OCI-LY1 (cell line): Measurements from ENCODE around the gene LARP4B.

ENCODE experiments used
- H2AFZ ChIP-seq: fragments of 200-600 bp; sonication (generic), shearing (Covaris generic); 2 replicates; pipeline ENCODE4 v1.6.0; 2014; ENCODE audit warnings: antibody characterized with exemption, mild to moderate bottlenecking, low read length
- H3F3A ChIP-seq: fragments of 200-600 bp; sonication (generic), shearing (Covaris generic); 2 replicates; pipeline ENCODE4 v1.6.0; 2014; ENCODE audit warnings: mild to moderate bottlenecking, antibody characterized with exemption, low read length, moderate library complexity; ENCODE audit not compliant: insufficient read depth
- H3K27ac ChIP-seq: fragments of 200-600 bp; sonication (generic); 2 replicates; pipeline ENCODE4 v1.5.1; 2014; ENCODE audit warnings: low read length, mixed run types, mild to moderate bottlenecking, low read depth; ENCODE audit not compliant: poor library complexity, severe bottlenecking
- H3K27me3 ChIP-seq: fragments of 200-600 bp; sonication (generic); 2 replicates; pipeline ENCODE4 v1.6.0; 2014; ENCODE audit warnings: antibody characterized with exemption, mild to moderate bottlenecking, low read length, moderate library complexity; ENCODE audit not compliant: insufficient read depth
- H3K36me3 ChIP-seq: fragments of 200-600 bp; sonication (generic); 2 replicates; pipeline ENCODE4 v1.6.1; 2014; ENCODE audit warnings: mild to moderate bottlenecking, antibody characterized with exemption, low read length, moderate library complexity, mixed read lengths; ENCODE audit not compliant: insufficient read depth
- H3K4me1 ChIP-seq: fragments of 200-600 bp; sonication (generic); 2 replicates; pipeline ENCODE4 v1.5.1; 2014; ENCODE audit warnings: mild to moderate bottlenecking, low read length, moderate library complexity; ENCODE audit not compliant: insufficient read depth, severe bottlenecking
- H3K4me2 ChIP-seq: fragments of 200-600 bp; sonication (generic), shearing (Covaris generic); 2 replicates; pipeline ENCODE4 v1.6.1; 2014; ENCODE audit warnings: low read length
- H3K4me3 ChIP-seq: fragments of 200-600 bp; sonication (generic); 2 replicates; pipeline ENCODE4 v1.5.1; 2014; ENCODE audit warnings: low read length, low read depth, mild to moderate bottlenecking, mixed read lengths; ENCODE audit not compliant: poor library complexity, severe bottlenecking
- H3K79me2 ChIP-seq: fragments of 200-600 bp; shearing (Covaris generic); 2 replicates; pipeline ENCODE4 v1.6.1; 2016; ENCODE audit warnings: mixed run types, low read length, mixed read lengths; ENCODE audit not compliant: insufficient read depth
- H3K9ac ChIP-seq: fragments of 200-600 bp; sonication (generic), shearing (Covaris generic); 2 replicates; pipeline ENCODE4 v1.6.1; 2014; ENCODE audit warnings: mild to moderate bottlenecking, low read length, mixed read lengths
- H3K9me2 ChIP-seq: fragments of 200-600 bp; sonication (generic), shearing (Covaris generic); 2 replicates; pipeline ENCODE4 v1.6.1; 2014; ENCODE audit warnings: low read depth, mild to moderate bottlenecking, low read length, mixed read lengths
- H3K9me3 ChIP-seq: fragments of 200-600 bp; shearing (Covaris generic); 2 replicates; pipeline ENCODE4 v1.6.1; 2014; ENCODE audit warnings: low read length, mixed read lengths
- H4K20me1 ChIP-seq: fragments of 200-600 bp; sonication (generic), shearing (Covaris generic); 2 replicates; pipeline ENCODE4 v1.6.0; 2016; ENCODE audit warnings: mild to moderate bottlenecking, low read length; ENCODE audit not compliant: insufficient read depth
- EZH2 ChIP-seq: fragments of 200-600 bp; sonication (generic), shearing (Covaris generic); IDR thresholded peaks from 2 replicates; pipeline ENCODE4 v1.8.0; 2017; ENCODE audit warnings: borderline replicate concordance, mixed run types, mild to moderate bottlenecking, antibody characterized with exemption, low read length, moderate library complexity, mixed read lengths
- TF ChIP-seq, protein P1 (sequence below): fragments of 200-600 bp; sonication (generic), shearing (Covaris generic); IDR thresholded peaks from 2 replicates; pipeline ENCODE4 v1.5.1; 2017; ENCODE audit warnings: mild to moderate bottlenecking, antibody characterized with exemption, low read length, moderate library complexity, mixed read lengths

The LARP4B gene

DNA sequence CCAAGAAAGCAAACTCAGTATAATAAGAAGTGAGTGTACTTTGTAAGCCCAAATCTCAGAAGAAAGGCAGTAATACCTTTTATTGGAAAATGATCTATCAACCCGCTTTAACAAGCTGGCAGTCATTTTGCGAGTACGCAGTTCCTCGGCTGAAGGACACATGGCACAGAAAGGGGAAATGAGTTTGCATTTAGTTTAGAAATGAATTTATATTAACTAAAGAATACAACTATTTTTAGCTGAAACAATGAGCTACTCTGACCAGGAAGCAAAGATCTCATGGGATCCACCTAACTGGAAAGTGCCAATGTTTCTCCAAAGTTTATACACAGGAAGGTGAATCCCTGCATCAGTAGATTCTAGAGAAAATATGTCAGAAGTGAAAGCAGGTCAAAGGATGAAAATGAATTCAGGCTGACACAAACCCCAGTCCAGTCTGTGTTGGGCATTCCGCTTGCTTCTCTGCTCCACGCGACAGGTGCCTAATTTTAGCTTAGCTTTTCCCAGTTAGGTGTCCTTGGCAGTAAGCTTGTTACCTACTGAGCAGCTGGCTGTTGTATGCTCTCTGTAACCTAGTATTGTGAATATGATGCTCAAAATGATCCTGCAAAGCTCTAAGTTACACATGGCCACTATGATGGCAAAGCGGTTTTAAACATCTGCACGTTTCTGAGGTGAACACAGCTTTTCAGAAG, 112.8 kb downstream of the LARP4B start:
- H3K27ac ChIP-seq: no peak overlapping the region
- H3K79me2 ChIP-seq: no peaks in the 10 kb centered on the region
- peaks cover 11% of the 10 kb centered on the region for H3K4me1 ChIP-seq
- no peak overlapping the region for H3K4me3 ChIP-seq
- H3K9me2 ChIP-seq: no peaks in the 10 kb centered on the region
- no peaks in the 10 kb centered on the region for H3F3A ChIP-seq
- H2AFZ ChIP-seq: no peak overlapping the region
- H3K27me3 ChIP-seq: no peaks in the 10 kb centered on the region
- no peaks in the 10 kb centered on the region for H3K9me3 ChIP-seq
- TF ChIP-seq, protein P1, sequence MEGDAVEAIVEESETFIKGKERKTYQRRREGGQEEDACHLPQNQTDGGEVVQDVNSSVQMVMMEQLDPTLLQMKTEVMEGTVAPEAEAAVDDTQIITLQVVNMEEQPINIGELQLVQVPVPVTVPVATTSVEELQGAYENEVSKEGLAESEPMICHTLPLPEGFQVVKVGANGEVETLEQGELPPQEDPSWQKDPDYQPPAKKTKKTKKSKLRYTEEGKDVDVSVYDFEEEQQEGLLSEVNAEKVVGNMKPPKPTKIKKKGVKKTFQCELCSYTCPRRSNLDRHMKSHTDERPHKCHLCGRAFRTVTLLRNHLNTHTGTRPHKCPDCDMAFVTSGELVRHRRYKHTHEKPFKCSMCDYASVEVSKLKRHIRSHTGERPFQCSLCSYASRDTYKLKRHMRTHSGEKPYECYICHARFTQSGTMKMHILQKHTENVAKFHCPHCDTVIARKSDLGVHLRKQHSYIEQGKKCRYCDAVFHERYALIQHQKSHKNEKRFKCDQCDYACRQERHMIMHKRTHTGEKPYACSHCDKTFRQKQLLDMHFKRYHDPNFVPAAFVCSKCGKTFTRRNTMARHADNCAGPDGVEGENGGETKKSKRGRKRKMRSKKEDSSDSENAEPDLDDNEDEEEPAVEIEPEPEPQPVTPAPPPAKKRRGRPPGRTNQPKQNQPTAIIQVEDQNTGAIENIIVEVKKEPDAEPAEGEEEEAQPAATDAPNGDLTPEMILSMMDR: no peak
- no peak for TF ChIP-seq EZH2
- H3K4me2 ChIP-seq: no peak overlapping the region
- H4K20me1 ChIP-seq: no peaks in the 10 kb centered on the region
- no peak overlapping the region for H3K9ac ChIP-seq
- peaks cover 96% of the 10 kb centered on the region for H3K36me3 ChIP-seq

DNA sequence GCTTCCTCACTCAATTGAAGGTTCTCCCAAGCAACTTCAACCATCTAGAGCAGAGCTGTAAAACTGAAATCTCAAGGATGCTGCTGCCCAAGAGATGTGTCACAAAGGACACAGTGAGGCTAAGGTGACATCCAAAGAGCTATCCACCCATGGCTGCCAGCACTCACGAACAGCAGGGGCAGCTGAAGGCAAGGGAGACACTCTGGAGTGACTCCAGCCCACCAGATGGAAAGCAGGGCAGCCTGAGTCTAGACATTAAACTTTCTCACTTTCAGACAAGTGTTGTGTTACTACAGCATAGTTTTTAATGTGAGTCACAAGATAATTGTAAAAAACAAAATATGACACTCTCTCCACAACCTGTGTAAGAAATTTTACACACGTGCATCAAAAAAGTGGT, 113.5 kb downstream of the LARP4B start:
- Histone ChIP-seq H2AFZ (no peak overlapping the region), H3K9ac (no peak overlapping the region), H3K79me2 (no peaks in the 10 kb centered on the region), H3K4me2 (no peak overlapping the region), H3F3A (no peaks in the 10 kb centered on the region), H3K9me2 (no peaks in the 10 kb centered on the region), H3K9me3 (no peaks in the 10 kb centered on the region), H3K4me3 (no peak overlapping the region), H3K36me3 (peaks cover 96% of the 10 kb centered on the region), H3K27ac (no peak overlapping the region), H3K4me1 (peaks cover 4% of the 10 kb centered on the region), H3K27me3 (no peaks in the 10 kb centered on the region), H4K20me1 (no peaks in the 10 kb centered on the region)
- TF ChIP-seq EZH2: no peak
- TF ChIP-seq, protein P1: no peak

DNA sequence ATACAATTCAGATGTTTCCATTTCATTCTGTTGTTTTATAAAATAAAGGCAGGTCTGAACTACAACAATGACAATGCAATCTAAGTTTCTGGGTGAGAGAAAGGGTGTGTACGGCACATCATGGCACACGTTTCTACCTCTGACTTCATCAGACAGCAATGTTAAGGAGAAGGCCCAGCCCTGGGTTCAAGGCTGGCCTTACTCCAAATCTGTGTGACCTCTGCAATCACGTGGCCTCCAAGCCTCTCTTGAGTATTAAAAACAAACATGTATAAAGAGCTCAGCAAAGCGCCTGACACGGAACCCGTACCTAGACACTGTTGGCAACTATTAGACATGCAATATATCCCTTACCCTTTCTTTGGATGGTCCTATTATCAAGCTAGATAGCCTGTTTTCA, 114.1 kb downstream of the LARP4B start:
- H3K27ac ChIP-seq: no peak overlapping the region
- no peaks in the 10 kb centered on the region for H3K9me2 ChIP-seq
- no peak overlapping the region for H3K4me3 ChIP-seq
- no peaks in the 10 kb centered on the region for H3K27me3 ChIP-seq
- no peak overlapping the region for H2AFZ ChIP-seq
- no peak for TF ChIP-seq EZH2
- TF ChIP-seq, protein P1: no peak
- no peaks in the 10 kb centered on the region for H3K4me1 ChIP-seq
- no peak overlapping the region for H3K9ac ChIP-seq
- no peaks in the 10 kb centered on the region for H4K20me1 ChIP-seq
- no peaks in the 10 kb centered on the region for H3K79me2 ChIP-seq
- peaks cover 96% of the 10 kb centered on the region for H3K36me3 ChIP-seq
- no peaks in the 10 kb centered on the region for H3F3A ChIP-seq
- no peak overlapping the region for H3K4me2 ChIP-seq
- no peaks in the 10 kb centered on the region for H3K9me3 ChIP-seq
